GDM1 (cell line): Measurements from ENCODE around the gene COL4A6.

ENCODE experiments used
- DNase-seq: peaks from one replicate; lab custom pipeline; 2025; lab: John Stamatoyannopoulos, UW

The COL4A6 gene

DNA sequence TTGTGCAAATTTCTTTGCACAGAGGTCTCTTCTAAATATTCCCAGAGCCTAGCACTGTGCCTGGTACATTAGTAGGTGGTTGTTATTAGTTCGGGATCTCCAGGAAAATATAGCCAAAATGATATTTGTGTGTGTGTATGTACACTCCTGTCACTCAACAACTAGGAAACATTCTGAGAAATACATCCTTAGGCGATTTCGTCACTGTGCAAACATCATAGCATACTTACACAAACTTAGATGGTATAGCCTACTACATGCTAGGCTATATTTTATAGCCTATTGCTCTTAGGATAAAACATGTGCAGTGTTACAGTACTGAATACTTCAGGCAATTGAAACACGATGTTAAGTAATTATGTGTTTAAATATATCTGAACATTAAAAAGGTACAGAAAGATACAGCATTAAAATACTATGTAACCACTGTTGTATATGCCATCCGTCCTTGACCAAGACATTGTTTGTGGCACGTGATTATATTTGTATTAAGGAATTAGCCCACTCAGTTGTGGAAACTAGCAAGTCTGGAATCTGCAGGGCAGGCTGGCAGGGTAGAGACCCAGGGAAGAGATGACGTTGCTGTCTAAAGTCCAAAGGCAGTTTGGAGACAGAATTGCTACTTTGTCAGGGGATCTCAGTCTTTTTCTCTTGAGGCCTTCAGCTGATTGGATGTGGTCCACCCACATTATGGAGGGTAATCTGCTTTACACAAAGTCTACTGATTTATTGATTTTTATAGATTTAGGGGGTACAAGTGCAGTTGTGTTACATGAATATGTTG is 106.9 kb downstream of the COL4A6 start:
- no peak for DNase-seq

DNA sequence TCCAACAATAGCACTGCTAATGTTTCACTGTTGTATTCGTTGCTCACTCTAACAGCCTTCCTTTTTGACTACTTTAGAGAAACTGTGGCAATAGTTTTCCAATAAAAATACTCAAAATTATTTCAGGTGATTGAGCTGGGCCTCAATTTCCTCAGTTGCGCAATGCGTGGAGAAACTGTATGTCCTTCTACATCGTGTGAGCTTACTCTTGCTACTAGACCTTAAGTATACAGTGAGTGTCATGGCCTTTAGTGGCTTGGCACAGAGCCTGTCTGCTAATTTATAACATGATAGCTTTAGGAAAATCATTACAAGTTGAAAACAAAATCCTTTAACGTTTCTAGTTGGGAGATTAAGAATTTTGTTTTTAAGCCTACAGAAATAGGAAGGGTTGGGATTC is 114.5 kb downstream of the COL4A6 start:
- DNase-seq, result no peak

DNA sequence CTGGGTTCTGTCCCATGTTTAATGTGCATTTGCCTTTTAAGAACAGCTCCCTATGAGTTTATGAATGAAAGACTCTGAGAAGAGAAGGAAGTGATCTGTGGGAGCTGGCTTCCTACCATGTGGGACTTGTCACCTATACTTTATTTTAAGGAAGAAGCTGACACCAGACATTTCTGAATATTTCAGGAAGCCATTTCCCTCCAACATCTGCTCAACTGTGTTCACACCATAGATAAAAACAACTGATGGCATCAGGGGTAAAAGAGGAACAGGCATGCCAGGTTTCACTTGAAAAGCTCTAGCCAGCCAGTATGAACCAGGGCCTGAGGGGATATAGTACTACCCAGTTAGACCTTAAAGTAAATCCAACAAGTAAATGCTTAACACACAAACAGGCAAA is 116.0 kb downstream of the COL4A6 start:
- peak; percentile 71 for DNase-seq

DNA sequence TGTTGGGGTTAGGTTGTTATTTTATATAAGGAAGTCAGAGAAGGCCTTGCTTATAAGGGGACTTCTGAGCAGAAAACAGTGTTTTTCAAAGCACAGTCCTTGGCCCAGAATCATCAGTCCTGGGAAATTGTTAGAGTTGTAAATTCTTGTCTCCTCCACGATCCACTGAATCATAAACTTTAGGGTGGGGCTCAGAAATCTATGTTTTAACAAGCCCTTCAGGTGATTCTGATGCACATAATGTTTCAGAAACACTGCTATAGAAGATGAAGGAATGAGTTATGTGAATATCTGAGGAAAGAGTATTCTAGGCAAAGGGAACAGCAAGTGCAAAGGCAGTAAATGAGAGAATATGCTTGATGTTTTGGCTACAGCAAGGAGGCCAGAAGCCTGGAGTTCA is 121.8 kb downstream of the COL4A6 start:
- DNase-seq, result no peak

DNA sequence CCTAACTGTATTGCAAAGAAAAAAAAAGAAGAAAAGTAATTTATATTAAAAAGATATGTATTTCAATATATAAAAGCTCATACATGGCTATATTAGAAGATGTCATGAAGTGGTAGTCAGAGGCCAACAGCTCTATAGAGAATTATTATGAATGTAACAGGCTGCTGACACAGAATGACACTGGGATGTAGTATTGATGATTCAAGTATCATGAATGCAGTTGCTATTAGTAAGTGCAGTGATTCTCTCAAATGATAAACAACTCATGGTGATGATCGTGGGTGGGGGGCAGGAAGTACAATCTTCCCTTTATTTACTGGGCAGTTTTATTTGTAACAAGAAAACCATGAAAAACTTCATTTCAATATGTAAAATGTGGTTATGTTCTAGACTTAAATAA is 124.6 kb downstream of the COL4A6 start:
- no peak for DNase-seq

DNA sequence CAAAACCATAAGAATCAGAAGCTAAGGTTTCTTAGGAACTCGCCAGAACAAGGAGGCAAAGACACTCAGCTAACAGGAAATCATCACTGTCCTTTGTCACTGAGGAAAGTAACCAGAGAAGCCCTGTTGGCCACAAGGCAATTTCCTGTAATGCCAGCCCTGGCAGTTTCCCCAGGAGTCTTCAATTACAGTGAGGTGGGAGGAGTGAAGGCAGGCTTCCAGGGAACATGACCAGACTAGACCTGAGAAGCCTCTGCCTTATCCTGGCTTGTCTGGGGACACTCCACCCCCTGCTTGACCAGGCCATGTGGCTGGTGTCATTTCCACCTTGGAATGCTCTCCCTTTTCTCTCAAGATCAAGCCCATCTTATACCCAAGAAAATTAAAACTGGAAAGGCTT is 125.3 kb downstream of the COL4A6 start:
- DNase-seq, result no peak

DNA sequence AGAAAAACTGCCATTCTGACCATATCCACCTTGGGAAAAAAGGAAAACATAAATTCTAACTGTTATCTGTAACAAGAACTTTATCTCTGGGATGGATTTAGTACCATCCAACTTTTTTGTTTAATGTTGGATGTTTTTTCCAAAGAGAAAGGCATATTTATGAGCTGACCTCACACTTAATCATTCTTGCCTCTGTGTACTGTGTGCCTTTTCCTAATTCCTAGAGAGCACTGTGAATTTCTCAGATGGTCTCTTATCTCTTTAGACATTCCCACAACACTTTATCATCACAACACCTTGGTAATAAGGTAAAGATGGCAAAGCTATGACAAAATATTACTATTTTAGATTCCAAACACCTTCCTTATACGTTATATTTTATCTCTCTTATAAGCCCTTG is 126.2 kb downstream of the COL4A6 start:
- no peak for DNase-seq

DNA sequence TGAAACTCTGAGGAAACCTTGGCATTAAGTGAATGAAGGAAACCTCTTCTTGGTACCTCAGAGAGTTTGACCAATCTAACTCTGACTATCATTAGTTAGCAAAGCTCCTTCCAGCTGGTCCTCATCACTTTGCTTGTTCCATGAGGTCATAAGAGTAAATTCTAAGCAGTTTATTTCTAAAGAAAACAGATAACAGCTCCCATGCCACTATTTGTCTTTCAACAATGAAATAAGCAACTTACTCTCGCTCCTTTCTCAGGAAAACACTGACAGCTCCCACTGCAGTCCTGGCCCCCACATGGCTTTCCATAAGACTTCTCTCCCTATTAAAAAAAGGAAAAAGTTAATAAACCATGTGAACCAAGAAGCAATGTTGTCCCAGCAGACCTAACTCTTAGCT is 127.7 kb downstream of the COL4A6 start:
- DNase-seq, result no peak

DNA sequence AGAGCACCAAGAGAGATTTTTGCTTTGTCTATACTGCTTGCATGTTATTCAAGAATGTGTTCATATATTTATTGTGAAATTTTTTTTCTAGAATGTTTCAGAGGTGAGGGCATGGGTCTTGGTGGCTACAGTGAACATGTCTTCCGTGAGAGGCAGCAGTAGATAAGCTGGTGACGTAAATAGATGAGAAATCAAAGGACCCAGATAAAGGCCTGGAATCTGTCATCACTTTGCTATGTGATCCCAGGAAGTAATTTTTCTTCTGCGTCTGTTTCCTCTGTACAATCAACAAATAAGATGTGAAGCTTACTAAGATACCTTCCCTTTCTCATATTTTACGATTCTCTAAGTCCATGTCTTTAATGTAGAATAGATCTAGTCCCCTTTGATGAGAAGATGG is 129.1 kb downstream of the COL4A6 start:
- no peak for DNase-seq

DNA sequence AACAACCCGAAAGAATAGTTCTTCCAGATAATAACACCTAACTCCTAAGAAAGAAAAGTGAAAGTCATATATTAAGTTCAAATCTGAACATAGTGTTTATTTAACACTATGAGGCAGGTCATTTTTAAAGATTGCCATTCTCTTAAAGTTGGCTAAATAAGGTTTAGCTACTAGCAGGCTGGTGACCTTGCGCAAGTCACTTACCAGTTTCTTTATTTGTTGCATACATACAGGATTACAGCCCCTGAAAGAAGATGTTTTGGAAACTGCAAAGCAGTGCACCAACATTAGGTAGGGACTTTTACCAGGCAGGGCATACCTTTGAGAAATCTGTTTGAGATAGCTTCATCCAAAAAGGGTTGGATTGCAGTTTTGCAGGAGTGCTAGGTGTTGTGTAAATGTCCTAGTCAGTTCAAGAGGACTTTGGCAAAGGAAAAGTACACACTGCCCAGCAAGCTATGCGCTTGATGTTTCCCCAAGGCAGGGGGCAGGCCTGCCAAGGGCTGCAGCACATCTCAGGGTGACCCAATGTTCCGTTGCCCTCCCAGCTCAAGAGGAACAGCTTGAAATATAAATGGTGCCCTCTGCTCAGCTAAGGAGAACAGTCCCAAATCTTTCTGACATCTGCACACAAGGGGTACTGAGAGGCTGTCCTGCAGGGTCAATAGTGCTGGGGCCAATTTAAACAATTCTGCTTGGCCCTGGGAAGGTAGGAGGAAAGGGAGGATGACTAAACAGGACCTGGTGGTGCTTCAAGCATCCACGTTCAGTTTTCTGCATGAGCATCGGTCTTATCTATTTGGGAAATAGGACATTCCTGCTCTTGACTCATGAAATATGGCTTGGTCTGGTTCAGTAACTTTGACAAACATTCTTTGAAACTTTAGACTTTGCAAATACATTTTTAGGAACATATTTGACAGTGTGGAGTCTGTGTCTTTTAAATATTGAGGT is 130.8 kb downstream of the COL4A6 start:
- no peak for DNase-seq

DNA sequence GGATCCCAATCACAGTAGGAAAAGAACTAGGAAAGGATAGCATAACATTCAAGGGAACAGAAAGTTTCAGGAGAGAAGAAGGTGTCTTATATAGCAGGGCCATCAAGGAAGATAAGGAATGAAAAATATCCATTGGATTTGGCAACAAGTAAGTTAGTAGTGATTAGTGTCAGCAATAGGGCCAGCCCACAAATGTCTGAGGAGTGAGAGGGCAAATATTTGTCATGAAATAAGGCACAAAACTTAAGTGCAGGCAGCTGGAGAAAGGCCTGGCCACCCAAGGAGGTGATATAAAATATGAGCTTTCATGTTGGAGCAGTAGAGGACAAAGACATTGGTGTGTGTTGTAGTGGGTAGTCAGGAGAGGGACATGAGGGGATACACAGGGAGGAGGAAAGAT is 132.1 kb downstream of the COL4A6 start:
- DNase-seq, result no peak

DNA sequence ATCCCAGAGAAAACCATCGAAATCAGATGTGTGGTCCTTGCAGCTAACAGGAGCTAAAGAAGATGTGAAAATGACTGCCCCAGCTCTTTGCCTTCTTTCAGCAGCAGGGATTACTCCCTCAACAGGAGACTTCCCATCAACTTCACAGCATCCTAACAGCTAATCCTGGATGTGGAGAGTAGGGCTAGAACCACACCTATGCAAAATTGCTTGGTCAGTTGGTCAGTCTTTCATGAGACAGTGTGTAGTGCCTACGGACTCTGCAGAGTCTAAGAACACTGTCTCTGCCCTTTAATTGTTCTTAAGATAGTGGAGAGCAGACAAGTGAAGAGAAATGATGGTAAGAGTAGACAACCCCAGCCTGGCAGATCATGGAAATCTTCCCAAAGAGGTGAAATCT is 133.5 kb downstream of the COL4A6 start:
- DNase-seq, result no peak

DNA sequence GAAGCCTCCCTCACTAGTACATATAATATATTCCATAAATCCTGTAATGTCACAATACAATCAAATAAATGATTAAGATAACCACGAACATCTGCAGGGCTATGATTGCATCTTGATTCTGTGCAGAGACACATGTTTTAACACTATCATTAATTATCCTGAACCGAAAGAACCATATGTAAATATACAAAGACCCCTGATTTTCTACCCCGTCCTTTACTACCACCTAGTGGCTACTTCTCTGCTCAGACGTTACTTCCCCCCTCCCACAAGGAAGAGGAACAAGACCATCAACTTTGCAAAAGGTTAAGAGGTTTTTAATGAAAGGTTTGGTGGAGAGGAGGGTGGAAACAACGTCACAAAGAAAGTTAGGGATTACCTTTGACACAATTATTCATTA is 134.0 kb downstream of the COL4A6 start:
- peak; percentile 16 for DNase-seq

DNA sequence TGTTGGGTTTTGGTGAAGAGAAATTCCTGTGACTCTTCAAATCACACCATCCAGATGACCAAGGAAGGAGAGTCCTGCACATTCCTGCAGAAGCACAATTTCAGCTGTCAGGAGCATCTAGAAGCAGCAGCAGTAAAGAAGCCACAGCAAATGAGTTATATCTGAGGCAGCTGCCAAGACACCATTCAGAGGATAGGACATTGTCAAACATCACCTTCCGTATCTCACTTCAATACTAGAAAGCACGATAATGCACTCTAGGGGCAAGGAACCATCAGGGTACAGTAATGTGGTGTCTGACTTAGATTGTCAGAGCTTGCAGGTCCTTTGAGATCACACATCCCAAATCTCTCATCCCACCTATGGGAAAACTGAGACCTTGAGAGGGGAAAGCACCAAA is 134.5 kb downstream of the COL4A6 start:
- no peak for DNase-seq

DNA sequence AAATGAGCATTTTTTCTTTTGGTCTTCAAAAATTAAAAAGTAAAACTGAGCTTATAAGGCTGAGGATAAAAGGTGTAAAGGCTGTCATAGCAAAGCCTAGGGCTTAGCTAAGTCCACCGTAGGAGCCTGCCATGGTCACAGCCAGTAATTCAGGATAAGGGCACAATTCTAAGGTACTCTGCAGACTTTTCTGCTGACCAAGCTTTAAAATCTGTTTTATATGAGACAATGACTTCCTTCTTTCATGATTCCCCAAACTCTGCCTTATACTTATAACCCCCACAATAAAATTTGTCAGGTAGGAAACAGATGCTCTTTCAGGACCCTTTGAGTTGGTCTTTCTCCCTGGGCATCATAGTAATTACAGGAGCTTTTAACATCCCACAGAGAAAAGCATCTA is 138.5 kb downstream of the COL4A6 start:
- DNase-seq, result no peak

DNA sequence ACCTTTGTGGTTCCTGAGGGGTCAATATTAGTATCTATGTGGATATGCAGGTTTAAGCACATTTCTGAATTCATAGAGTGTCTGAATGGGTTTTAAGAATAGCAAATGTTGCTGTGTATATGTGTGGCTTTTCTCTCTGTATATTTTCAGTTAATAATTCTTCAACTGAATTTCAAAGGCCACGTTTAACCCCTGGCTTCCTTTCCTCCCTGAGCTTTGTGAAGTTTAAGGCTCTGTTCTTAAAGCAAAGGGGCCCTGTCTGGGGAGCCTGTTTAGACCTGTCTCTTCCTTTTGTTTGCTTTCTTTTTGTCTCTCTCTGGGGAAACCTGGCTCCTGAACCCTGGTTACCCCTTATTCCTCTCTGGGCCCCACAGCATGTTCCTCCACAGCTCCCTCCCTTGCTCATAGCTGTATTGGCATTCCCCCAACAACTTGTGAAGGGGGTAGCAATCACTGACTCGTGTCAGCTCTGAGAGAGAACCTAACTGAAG is 139.1 kb downstream of the COL4A6 start:
- DNase-seq, result no peak

DNA sequence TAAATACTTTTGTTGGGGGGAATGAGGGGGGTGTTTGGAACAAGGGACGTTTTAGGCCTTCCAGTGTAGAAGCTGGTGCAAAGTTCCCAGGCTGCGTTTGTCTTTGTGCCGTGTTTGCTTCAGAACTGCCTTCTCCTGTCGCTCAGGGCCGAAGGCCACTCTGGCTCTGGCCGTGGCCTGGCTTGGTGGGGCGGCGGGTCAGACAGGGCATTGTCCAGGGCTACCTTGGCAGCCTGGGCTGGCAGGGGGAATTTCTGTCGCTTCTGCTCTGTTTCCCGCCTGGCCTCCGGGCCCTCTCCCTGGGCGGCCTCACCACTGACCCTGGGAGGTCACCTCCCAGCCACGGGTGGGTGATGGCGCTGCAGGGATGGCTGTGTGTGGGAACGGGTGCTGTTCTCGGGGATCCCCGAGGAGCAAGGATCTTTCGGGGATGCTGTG is 140.0 kb downstream of the COL4A6 start:
- DNase-seq, result no peak

DNA sequence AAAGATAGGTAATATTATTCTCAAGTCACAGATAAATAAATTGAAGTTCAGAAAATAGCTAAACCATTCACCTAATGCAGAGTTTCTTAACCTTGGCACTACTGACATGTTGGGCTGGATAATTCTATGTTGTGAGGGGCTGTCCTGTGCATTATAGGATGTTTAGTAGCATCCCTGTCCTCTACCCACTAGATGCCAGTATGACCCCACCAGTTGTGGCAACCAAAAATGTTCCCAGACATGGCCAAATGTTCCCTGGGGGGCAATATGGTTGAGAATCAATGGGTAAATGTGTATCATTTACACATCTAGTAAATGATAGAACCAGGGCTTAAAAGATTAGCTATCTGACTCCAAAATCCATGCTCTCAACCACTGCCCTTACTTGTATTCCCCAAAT is 140.9 kb downstream of the COL4A6 start:
- no peak for DNase-seq

DNA sequence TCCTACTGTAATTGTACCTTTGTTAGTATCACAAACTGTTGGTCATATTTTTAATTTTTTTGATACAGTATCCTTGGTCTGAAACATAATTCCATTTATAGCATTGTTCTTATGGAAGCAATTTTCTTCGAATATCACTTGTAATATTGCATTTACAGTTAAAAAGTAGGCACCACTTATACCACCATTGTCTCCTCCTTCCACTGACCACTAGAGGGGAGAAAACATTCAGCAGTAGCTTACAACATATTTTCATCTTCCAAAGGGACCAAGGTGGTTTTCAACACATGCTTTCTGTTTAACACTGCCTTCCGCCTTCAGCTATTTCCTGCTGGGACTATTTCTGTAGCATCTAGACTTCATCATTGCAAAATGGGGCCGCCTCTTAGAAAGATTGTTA is 146.2 kb downstream of the COL4A6 start:
- no peak for DNase-seq

DNA sequence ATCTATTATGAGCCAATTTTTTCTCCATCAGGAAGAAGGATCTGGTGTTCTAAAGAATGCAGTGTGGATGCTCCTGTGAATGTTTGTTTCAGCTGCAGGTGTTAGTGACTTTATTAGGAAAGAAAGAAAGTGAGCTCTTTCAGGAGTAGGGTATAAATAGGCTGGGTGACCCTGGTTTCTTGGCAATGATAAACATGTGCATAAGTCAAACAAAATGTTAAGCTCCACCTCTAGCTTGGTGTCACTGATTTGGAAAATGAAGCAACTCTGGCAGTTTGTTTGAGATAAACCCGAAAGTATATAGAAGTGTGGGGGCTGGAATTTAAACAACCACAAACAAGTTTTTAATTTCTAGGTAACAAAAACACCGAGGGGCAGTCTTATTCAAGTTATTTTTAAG is 152.3 kb downstream of the COL4A6 start:
- no peak for DNase-seq

DNA sequence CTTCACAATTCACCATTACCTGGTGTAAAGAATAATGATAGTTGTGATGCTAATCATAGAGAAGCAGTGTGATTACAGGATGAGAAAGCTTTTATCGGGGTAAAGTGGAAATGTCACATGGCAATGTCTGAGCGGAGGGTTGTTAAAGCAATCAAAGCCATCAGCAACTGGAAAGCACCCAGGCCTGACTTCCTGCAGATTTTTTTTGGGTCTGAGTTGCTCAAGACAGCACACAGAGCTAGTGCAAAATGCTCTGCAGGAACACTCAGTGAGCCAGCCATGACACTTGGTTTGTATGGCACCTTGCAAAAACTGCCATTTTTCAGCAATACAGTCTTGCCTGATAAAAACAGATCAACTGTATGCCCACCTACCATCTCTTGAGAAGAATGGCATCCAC is 152.9 kb downstream of the COL4A6 start:
- DNase-seq, result no peak

DNA sequence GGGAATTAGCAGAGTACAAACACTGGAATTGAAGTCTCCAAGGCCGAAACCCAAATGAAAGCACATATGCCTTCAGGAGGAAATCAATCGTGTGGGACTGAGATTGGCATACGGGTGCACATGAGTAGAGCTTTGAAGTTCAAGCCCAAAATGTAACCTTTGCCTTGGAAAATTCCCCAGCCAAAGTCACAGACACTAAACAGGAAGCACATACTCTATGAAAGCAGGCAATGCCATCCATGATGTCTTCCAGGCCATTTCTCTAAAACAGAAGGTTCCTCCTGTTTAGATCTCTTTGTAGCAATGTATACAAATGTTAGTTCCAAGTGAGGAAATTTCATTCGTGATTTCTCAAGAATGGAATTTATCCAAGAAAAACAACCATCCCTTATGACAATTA is 162.5 kb downstream of the COL4A6 start:
- DNase-seq, result no peak

DNA sequence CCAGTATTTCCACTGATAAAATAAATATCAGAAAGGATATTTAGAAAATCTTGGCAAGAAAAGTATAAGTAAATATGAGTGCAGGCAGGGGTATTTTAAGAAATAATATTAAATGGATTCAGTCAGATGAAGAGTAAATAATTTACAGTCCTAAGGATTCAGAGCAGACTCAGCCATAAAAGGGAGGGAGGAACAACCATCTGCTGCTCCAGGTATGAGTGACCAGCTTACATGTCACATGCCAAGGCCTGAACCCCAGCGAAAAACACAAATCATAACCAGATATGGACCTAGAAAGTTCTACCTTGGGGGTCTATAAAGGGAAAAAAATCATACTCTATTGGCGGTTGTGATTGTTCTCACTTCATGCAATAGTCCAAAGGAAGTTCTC is 166.8 kb downstream of the COL4A6 start:
- no peak for DNase-seq
